HG02870 (cell line): ENCODE results near the gene GTF2H2C.
"Not testable (repeated sequence)": the region's sequence is repeated elsewhere in the genome, so short reads cannot be mapped to it uniquely, and the experiment has no call there.

ENCODE experiments used
- ATAC-seq: cut with Tn5 transposase; IDR thresholded peaks from one replicate; pipeline ENCODE4 v1.9.1; 2021; ENCODE audit warnings: mild to moderate bottlenecking, moderate library complexity; ENCODE audit not compliant: unreplicated experiment

Gene GTF2H2C

GRCh38 chr5:69560587-69561431 lies 818 bp downstream of the GTF2H2C start:
- ATAC-seq, result not testable (repeated sequence)

GRCh38 chr5:69566172-69566571 lies 6.2 kb downstream of the GTF2H2C start:
- not testable (repeated sequence) for ATAC-seq

- not testable (repeated sequence) for ATAC-seq
Measured at GRCh38 chr5:69568072-69568471, 8.1 kb downstream of the GTF2H2C start.

- not testable (repeated sequence) for ATAC-seq
Measured at GRCh38 chr5:69583356-69583755, 23.4 kb downstream of the GTF2H2C start.

GRCh38 chr5:69596114-69596840 lies 36.3 kb downstream of the GTF2H2C start:
- not testable (repeated sequence) for ATAC-seq

- peak; percentile 90 for ATAC-seq
Measured at GRCh38 chr5:69601947-69602346, 42.0 kb downstream of the GTF2H2C start.

GRCh38 chr5:69606839-69607238 lies 46.8 kb downstream of the GTF2H2C start:
- ATAC-seq, result not testable (repeated sequence)

GRCh38 chr5:69607750-69608149 lies 47.8 kb downstream of the GTF2H2C start:
- ATAC-seq, result not testable (repeated sequence)

GRCh38 chr5:69608861-69609496 lies 49.0 kb downstream of the GTF2H2C start:
- not testable (repeated sequence) for ATAC-seq

- ATAC-seq, result not testable (repeated sequence)
Measured at GRCh38 chr5:69614843-69615242, 54.9 kb downstream of the GTF2H2C start.

- ATAC-seq, result not testable (repeated sequence)
Measured at GRCh38 chr5:69631879-69632278, 71.9 kb downstream of the GTF2H2C start.
